PC-9 (cell line): ENCODE data around the gene IL1A. TPM values are rescaled to one million over a fixed set of nuclear protein-coding genes. Genes with fewer than 3 reads are reported as not detected.

Experiments
- BruUV-seq: library from RNA; stranded (reverse); fragments of 400-500 nt; replicated peaks from 2 replicates; lab custom pipeline; 2021; lab: Mats Ljungman, UMichigan
- CTCF ChIA-PET: fragments of 300-600 bp; sonication (Branson Sonifier 250); formaldehyde crosslinking; loops from one replicate; lab custom pipeline; 2022; ENCODE audit warnings: antibody characterized with exemption; lab: Charles Lee
- POLR2A ChIA-PET: fragments of 300-600 bp; sonication (Branson Sonifier 250); formaldehyde crosslinking; loops from one replicate; lab custom pipeline; 2022; ENCODE audit warnings: antibody characterized with exemption; ENCODE audit not compliant: unreplicated experiment; lab: Charles Lee
- DNase-seq, 2 experiments: peaks; one replicate each; pipeline versions ENCODE4 v3.0.0 to v3.0.0-alpha.2; 2015 to 2022; ENCODE audit warnings: mixed read lengths in 1 of 2
- H2AFZ ChIP-seq: fragments of 200-600 bp; sonication (generic); 2 replicates; pipeline ENCODE4 v1.8.1; 2017; ENCODE audit warnings: antibody characterized with exemption
- H3F3A ChIP-seq: fragments of 200-600 bp; sonication (generic); 2 replicates; pipeline ENCODE4 v1.8.1; 2017; ENCODE audit warnings: antibody characterized with exemption, mild to moderate bottlenecking, low read depth; ENCODE audit not compliant: insufficient read depth
- H3K27ac ChIP-seq: fragments of 200-600 bp; sonication (generic); 2 replicates; pipeline ENCODE4 v1.6.1; 2016; ENCODE audit warnings: mixed run types
- H3K27me3 ChIP-seq: fragments of 200-600 bp; sonication (generic); 2 replicates; pipeline ENCODE4 v1.6.1; 2016; ENCODE audit warnings: low read depth, mixed run types; ENCODE audit not compliant: insufficient read depth
- H3K36me3 ChIP-seq: fragments of 200-600 bp; sonication (generic); 2 replicates; pipeline ENCODE4 v1.6.1; 2016; ENCODE audit warnings: low read depth, mixed run types
- H3K4me1 ChIP-seq: fragments of 200-600 bp; sonication (generic); replicated peaks from 2 replicates; pipeline ENCODE4 v1.6.1; 2016; ENCODE audit warnings: mixed run types; ENCODE audit not compliant: insufficient read depth
- H3K4me2 ChIP-seq: fragments of 200-600 bp; sonication (generic); 2 replicates; pipeline ENCODE4 v1.6.1; 2017; ENCODE audit warnings: mixed run types
- H3K4me3 ChIP-seq: fragments of 200-600 bp; sonication (generic); 2 replicates; pipeline ENCODE4 v1.6.1; 2016; ENCODE audit warnings: mixed run types
- H3K79me2 ChIP-seq: fragments of 200-600 bp; sonication (generic); 2 replicates; pipeline ENCODE4 v1.6.1; 2017; ENCODE audit warnings: low read depth, mixed run types
- H3K9me2 ChIP-seq: fragments of 200-600 bp; sonication (generic); 2 replicates; pipeline ENCODE4 v1.8.1; 2017; ENCODE audit warnings: mild to moderate bottlenecking; ENCODE audit not compliant: insufficient read depth
- H3K9me3 ChIP-seq: fragments of 200-600 bp; sonication (generic); 2 replicates; pipeline ENCODE4 v1.8.1; 2016; ENCODE audit warnings: low read depth; ENCODE audit not compliant: insufficient read depth
- H4K20me1 ChIP-seq: fragments of 200-600 bp; sonication (generic); 2 replicates; pipeline ENCODE4 v1.8.1; 2017; ENCODE audit not compliant: insufficient read depth
- EZH2 ChIP-seq: fragments of 200-600 bp; sonication (generic); IDR thresholded peaks from 2 replicates; pipeline ENCODE4 v1.8.0; 2017; ENCODE audit warnings: antibody characterized with exemption, low read depth
- intact Hi-C: fragments of 100-400 bp; cut with micrococcal nuclease; formaldehyde crosslinking; loops from one replicate; pipeline ENCODE4 v1.10.0; 2022; ENCODE audit not compliant: unreplicated experiment
- total RNA-seq: library from RNA; stranded (reverse); gene quantifications from 2 replicates; pipeline ENCODE4 v1.2.3, GENCODE V29; 2021
- TF ChIP-seq, protein P1 (sequence below): fragments of 200-600 bp; sonication (generic); conservative IDR thresholded peaks from 2 replicates; pipeline ENCODE4 v1.6.1; 2017; ENCODE audit warnings: mixed run types, antibody characterized with exemption, mild to moderate bottlenecking, moderate library complexity

Gene IL1A
- total RNA-seq, 1 experiment from 2014 or later = 0.55 TPM

DNA sequence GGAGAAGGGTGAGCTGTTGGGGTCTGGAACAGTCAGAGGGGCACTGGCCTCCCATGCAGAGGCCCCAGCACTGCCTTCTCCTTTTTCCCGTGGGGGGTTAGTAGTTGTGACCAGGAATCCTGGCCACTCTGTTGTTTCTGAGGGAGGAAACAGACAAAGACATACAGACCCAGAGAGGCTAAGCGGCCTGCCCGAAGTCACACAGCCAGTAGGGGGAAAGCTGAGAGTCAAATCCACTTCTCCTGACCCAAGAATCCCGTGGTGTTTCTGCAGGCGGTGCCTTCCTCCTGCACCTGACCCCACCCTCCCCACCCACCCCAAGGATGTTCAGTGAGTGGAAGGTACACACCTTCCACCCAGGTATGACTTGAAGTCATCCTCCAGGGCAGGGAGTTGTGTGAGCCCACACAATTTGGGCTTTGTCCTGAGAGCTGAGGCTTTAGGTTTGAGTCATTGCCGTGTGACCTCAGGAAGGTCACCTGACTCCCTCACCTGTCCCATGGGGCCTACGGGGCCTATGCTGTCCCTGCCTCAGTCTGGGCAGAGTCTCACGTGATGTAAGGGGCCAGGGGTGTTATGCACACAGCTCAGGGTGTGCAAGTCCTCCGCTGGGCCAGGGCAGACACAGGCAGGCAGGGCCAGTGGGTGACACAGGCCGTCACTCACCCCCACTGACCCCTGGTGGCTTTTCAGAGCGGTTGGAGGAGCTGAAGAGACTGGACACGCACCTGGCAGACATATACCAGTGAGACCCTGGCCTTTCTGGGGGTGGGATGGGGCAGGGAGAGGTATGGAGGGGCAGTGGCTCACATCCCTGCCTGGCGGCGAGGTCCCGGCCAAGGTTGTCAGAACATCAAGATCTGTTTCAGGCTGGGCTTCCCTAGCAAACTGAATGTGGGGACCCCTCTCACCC, 58.5 kb downstream of the IL1A start:
- H2AFZ ChIP-seq = no peak overlapping the region
- H3K9me2 ChIP-seq = no peaks in the 10 kb centered on the region
- intact Hi-C loops = loop anchor here (1.0 to 10.0 kb wide), 9 partner anchors 33 to 671 kb away; partner anchors contain the start of genes SLC20A1, TMEM87B and ZC3H6
- H3K4me3 ChIP-seq = no peak overlapping the region
- no peaks in the 10 kb centered on the region for H3K36me3 ChIP-seq
- no peaks in the 10 kb centered on the region for H4K20me1 ChIP-seq
- BruUV-seq = TSS peak; percentile 84
- H3K4me2 ChIP-seq = peak overlapping the region; percentile 52
- H3K27ac ChIP-seq = peak overlapping the region; percentile 77
- peaks cover 26% of the 10 kb centered on the region for H3K4me1 ChIP-seq
- H3F3A ChIP-seq = peaks cover 16% of the 10 kb centered on the region; the same call in 1 of the 2 replicates
- CTCF ChIA-PET = interaction anchor here (0.5 to 3.9 kb wide), 13 partner anchors 33 to 1502 kb away, joined by 3 to 39 read pairs (median 5); partner anchors contain the start of gene CHCHD5
- TF ChIP-seq, protein P1, sequence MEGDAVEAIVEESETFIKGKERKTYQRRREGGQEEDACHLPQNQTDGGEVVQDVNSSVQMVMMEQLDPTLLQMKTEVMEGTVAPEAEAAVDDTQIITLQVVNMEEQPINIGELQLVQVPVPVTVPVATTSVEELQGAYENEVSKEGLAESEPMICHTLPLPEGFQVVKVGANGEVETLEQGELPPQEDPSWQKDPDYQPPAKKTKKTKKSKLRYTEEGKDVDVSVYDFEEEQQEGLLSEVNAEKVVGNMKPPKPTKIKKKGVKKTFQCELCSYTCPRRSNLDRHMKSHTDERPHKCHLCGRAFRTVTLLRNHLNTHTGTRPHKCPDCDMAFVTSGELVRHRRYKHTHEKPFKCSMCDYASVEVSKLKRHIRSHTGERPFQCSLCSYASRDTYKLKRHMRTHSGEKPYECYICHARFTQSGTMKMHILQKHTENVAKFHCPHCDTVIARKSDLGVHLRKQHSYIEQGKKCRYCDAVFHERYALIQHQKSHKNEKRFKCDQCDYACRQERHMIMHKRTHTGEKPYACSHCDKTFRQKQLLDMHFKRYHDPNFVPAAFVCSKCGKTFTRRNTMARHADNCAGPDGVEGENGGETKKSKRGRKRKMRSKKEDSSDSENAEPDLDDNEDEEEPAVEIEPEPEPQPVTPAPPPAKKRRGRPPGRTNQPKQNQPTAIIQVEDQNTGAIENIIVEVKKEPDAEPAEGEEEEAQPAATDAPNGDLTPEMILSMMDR = no peak
- no peak for TF ChIP-seq EZH2
- POLR2A ChIA-PET = interaction anchor here (0.7 kb wide), 1 partner anchor 352 kb away, joined by 3 read pairs; no protein-coding TSS in a partner anchor
- no peaks in the 10 kb centered on the region for H3K79me2 ChIP-seq
- no peaks in the 10 kb centered on the region for H3K27me3 ChIP-seq
- DNase-seq = peak; percentile 59 to 80
- H3K9me3 ChIP-seq = no peaks in the 10 kb centered on the region

GRCh38 chr2:112724591-112725525, 59.4 kb downstream of the IL1A start:
- no peaks in the 10 kb centered on the region for H3K9me2 ChIP-seq
- CTCF ChIA-PET = interaction anchor here (0.5 to 3.9 kb wide), 6 partner anchors 31 to 124 kb away, joined by 3 to 39 read pairs (median 9); no protein-coding TSS in a partner anchor
- H3K4me1 ChIP-seq = peaks cover 26% of the 10 kb centered on the region
- no peak overlapping the region for H2AFZ ChIP-seq
- peaks cover 16% of the 10 kb centered on the region; the same call in 1 of the 2 replicates for H3F3A ChIP-seq
- peak overlapping the region; percentile 34 for H3K4me2 ChIP-seq
- POLR2A ChIA-PET = interaction anchor here (0.6 to 0.7 kb wide), 3 partner anchors 98 to 672 kb away, joined by 4 read pairs; no protein-coding TSS in a partner anchor
- no TSS peak for BruUV-seq
- H4K20me1 ChIP-seq = no peaks in the 10 kb centered on the region
- H3K36me3 ChIP-seq = no peaks in the 10 kb centered on the region
- no peaks in the 10 kb centered on the region for H3K27me3 ChIP-seq
- H3K9me3 ChIP-seq = no peaks in the 10 kb centered on the region
- no peaks in the 10 kb centered on the region for H3K79me2 ChIP-seq
- intact Hi-C loops = loop anchor here (5.0 to 10.0 kb wide), 3 partner anchors 63 to 670 kb away; partner anchors contain the start of genes TMEM87B and ZC3H6
- H3K27ac ChIP-seq = peak overlapping the region; percentile 63
- H3K4me3 ChIP-seq = no peak overlapping the region
- TF ChIP-seq, protein P1 = peak; percentile 37
- no peak for TF ChIP-seq EZH2
- DNase-seq = peak in 1 of 2 experiments; percentile 38
